GM23338 (cell line): ENCODE data around the gene U2SURP.

Experiments
- CTCF ChIP-seq, 2 experiments: fragments of 200-600 bp in 1 of 2; sonication (generic) in 1 of 2; conservative IDR thresholded peaks; 2 replicates each; pipeline versions ENCODE4 v1.5.1 to v1.6.1; 2016 to 2017; ENCODE audit warnings: antibody characterized with exemption in 2 of 2, low read depth in 2 of 2, mild to moderate bottlenecking in 2 of 2, moderate library complexity in 1 of 2
- POLR2AphosphoS5 ChIP-seq: IDR thresholded peaks from 2 replicates; pipeline ENCODE4 v1.6.1; 2016; ENCODE audit warnings: antibody characterized with exemption, low read depth

GRCh38 chr3:143036557-143036956, 35.2 kb downstream of the U2SURP start:
- TF ChIP-seq CTCF (conservative IDR thresholded peaks at IDR 0.05; ENCODE audit: low read depth in 2 of 2) (no peak), POLR2AphosphoS5 (no peak)
